Transverse colon (tissue), 4 donors: ENCODE results near the gene STMN3.

Experiments used
- EP300 ChIP-seq: sonication (generic); formaldehyde crosslinking; IDR thresholded peaks from one replicate; pipeline ENCODE4 v1.6.1; 2017; ENCODE audit warnings: antibody characterized with exemption, low read depth
- POLR2A ChIP-seq: fragments of 450-650 bp; IDR thresholded peaks from one replicate; pipeline ENCODE4 v1.6.1; 2016; ENCODE audit warnings: antibody characterized with exemption, mild to moderate bottlenecking, moderate library complexity
- POLR2AphosphoS5 ChIP-seq, 3 donors: sonication (generic); formaldehyde crosslinking; IDR thresholded peaks; one replicate each; pipeline ENCODE4 v1.6.1; 2016; ENCODE audit warnings: antibody characterized with exemption in 3 of 3
- TF ChIP-seq, protein P1 (sequence below), 5 experiments: fragments of 200-600 bp in 3 of 5; fragments of 450-650 bp in 2 of 5; sonication (generic) in 3 of 5; IDR thresholded peaks; 1 replicate in 2 of 5; 2 replicates in 3 of 5; pipeline ENCODE4 v1.5.1; 2016 to 2017; ENCODE audit warnings: antibody characterized with exemption in 5 of 5, inconsistent platforms in 3 of 5, mild to moderate bottlenecking in 2 of 5, moderate library complexity in 1 of 5

GRCh38 chr20:63690898-63691710 is 37.9 kb upstream of the STMN3 start:
- TF ChIP-seq, protein P1, sequence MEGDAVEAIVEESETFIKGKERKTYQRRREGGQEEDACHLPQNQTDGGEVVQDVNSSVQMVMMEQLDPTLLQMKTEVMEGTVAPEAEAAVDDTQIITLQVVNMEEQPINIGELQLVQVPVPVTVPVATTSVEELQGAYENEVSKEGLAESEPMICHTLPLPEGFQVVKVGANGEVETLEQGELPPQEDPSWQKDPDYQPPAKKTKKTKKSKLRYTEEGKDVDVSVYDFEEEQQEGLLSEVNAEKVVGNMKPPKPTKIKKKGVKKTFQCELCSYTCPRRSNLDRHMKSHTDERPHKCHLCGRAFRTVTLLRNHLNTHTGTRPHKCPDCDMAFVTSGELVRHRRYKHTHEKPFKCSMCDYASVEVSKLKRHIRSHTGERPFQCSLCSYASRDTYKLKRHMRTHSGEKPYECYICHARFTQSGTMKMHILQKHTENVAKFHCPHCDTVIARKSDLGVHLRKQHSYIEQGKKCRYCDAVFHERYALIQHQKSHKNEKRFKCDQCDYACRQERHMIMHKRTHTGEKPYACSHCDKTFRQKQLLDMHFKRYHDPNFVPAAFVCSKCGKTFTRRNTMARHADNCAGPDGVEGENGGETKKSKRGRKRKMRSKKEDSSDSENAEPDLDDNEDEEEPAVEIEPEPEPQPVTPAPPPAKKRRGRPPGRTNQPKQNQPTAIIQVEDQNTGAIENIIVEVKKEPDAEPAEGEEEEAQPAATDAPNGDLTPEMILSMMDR (IDR thresholded peaks at IDR 0.05) = no peak
- no peak for TF ChIP-seq EP300
- peak in 1 of 3 donors; percentile 15 for TF ChIP-seq POLR2AphosphoS5 (IDR thresholded peaks at IDR 0.05)
- peak; percentile 26 for TF ChIP-seq POLR2A
